Mucosa of gallbladder (tissue), 1 donor: Measurements from ENCODE around the gene PCMT1. TPM values are rescaled to one million over a fixed set of nuclear protein-coding genes. Genes with fewer than 3 reads are reported as not detected.
"Not testable (repeated sequence)": the region's sequence is repeated elsewhere in the genome, so short reads cannot be mapped to it uniquely, and the experiment has no call there.

ENCODE experiments used
- DNase-seq: peaks from one replicate; pipeline ENCODE4 v3.0.0-alpha.2; 2020; ENCODE audit warnings: low spot score
- total RNA-seq: library from RNA; stranded (reverse); gene quantifications from one replicate; pipeline ENCODE4 v1.2.1, GENCODE V29; 2021
- donor health status: DM: no; HTN: no; CAD: no.

Gene PCMT1
- total RNA-seq, 1 donor from 2014 or later, result 50.9 TPM

DNA sequence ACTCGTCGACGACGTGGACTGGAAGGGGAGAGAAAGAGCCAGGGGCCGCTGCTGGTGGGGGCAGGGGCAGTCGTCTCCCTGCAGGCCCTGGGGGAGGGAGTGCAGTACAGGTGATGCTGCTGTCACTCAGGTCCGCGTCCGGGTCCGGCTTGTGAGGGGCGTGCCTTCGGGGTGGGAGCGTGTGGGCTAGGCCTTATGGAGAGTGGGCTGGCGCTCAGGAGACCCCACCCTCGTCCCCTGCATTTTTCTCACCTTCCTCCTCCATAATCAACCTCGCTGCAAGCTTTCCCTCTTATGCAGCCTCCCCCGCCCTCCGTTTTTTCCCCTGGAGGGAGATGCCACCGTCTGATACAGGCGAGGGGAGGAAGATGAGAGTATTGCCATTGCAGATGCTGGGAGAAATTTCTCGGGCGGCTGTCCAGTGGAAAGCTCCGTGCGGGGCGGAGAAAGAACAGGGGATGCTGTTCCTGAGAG, 632 bp downstream of the PCMT1 start:
- peak; percentile 25 for DNase-seq

DNA sequence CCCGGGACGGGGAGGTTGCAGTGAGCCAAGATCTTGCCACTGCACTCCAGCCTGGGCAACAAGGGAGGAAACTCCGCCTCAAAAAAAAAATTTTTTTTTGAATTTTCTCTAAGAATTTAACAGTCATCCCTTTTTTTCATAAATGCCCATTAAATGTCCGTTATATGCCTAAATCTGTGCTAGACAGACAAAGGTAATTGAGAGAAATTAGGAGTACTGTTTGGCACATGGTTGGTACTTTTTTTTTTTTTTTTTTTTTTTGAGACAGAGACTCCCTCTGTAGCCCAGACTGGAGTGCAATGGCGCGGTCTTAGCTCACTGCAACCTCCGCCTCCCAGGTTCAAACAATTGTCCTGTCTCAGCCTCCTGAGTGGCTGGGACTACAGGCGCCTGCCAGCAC, 1.7 kb downstream of the PCMT1 start:
- no peak for DNase-seq

DNA sequence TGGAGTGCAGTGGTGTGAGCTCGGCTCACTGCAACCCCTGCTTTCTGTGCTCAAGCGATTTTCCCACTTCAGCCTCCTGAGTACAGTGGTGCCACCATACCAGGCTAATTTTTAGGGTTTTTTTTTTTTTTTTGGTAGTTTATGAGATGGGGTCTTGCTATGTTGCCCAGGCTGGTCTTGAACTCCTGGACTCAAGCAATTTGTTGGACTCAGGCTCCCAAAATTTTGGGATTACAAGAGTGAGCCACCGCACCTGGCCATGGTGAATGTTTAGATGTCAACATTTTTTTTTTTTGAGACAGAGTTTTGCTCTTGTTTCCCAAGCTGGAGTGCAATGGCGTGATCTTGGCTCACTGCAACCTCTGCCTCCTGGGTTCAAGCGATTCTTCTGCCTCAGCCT, 2.4 kb downstream of the PCMT1 start:
- not testable (repeated sequence) for DNase-seq

DNA sequence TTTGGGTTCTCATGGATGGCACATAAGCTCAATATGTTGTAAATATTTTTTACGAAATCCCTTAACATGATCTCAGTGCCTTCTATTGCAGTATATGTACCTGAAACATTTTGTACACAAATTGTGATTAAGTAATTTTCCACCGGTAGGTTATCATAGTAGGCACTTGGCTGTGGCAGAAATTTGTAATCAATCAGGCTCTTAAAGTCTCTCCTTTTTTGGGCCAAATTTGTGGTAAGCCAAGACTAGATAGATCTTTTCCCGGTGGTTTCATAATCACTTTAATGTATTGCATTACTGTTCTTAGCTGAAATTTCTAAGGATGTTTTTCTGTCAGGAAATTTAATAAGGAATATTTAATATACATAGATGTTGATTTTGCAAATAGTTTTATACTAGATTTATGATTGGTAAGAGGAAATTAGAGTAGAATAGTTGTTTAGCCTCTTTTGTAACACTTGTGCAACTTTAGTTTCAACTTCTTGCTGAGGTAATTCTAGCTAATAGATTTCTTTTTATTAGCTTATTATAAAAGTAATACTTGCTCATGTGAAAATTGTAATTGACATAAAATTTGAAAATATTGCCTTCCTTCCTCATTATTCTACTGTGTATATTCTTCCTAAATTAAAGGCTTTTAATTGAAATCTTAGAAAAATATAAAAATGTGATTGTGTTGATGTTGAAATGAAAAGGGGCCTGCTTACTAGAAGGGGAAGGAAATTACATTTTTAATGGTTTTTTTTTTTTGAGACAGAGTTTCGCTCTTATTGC, 3.2 kb downstream of the PCMT1 start:
- no peak for DNase-seq

DNA sequence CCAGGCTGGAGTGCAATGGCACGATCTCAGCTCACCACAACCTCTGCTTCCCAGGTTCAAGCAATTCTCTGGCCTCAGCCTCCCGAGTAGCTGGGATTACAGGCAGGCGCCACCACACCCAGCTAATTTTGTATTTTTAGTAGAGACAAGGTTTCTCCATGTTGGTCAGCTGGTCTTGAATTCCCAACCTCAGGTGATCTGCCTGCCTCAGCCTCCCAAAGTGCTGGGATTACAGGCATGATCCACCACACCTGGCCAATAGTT, 3.8 kb downstream of the PCMT1 start:
- DNase-seq, result not testable (repeated sequence)

DNA sequence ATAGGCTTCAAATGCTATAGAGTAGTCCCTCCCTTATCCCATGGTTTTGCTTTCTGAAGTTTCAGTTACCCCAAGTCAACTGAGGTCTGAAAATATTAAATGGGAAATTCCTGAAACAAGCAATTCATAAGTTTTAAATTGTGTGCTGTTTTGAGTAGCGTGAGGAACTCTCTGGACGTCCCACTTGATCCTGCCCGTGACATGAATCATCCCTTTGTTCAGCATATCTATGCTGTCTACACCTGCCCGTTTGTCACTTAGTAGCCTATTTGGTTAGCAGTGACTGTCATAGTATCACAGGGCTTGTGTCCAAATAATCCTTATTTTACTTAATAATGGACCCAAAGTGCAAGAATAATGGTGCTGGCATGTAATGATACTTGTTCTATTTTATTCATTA, 5.0 kb downstream of the PCMT1 start:
- no peak for DNase-seq

DNA sequence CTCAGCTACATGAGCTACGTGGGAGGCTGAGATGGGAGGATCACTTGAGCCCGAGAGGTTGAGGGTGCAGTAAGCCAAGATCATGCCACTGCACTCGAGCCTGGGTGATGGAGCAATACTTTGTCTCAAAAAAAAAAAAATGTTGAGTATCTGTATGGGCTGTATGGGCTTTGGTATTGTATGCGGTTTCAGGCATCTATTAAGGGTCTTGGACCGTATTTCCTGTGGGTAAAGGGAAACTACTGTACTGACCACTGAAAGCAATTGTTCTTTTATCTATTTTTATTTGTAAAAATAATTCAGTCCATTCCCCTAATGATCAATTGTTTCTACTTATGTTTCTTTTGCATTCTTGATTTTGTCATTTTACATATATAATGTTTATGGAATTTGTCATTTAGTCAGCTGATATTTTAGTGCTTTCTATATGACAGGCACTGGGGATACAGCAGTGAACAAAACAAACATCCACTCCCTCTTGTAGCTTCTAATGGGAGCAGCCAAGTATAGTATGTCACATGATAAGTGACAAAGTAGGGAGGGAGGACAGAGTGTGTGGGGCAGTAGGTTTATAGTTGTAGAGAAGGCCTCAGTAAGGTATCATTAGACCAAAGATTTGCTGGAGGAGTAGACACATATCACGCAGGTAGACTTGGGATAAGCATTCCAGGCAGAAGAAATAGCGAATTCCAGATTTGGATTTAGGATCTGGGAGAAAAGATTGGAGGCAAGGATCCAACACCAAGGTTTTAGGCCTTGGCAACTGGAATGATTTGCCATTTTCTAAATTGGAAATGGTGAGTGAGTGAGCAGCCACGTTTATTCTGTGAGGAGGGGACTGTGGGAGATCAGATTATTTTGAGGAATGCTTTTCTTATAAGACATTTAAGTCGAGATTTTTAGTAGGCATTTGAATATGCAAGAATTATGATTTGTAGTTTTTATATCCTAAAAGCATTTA, 6.0 kb downstream of the PCMT1 start:
- no peak for DNase-seq

DNA sequence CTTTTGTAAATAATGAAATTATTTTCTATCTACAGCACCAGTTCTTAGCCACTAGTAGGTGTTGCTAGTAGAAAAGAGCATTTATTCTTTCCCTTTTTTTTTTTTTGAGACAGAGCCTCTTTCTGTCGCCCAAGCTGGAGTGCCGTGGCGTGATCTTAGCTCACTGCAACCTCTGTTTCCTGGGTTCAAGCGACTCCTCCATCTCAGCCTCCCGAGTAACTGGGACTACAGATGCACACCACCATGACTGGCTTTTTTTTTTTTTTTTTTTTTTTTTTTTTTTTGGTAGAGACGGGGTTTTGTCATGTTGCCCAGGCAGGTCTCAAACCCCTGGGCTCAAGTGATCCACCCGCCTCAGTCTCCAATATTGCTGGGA, 6.7 kb downstream of the PCMT1 start:
- DNase-seq, result no peak

DNA sequence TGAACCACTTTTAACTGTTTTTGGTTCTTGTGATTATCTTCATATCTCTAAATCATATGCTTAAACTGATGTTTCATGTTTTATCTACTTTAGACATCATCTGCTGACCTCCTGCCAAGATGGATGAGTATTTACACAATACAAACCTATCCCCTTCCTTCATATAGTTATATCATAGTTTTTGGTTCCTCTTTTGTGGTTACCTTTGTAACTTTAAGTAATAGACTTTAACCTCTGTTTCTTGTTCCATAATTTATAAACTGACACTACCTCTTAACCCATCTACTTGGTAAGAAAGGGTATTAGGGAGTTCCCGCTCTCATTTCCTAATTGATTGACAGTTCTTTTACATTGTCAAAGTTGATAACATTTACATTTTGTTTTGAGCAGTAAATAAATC, 11.9 kb downstream of the PCMT1 start:
- no peak for DNase-seq

DNA sequence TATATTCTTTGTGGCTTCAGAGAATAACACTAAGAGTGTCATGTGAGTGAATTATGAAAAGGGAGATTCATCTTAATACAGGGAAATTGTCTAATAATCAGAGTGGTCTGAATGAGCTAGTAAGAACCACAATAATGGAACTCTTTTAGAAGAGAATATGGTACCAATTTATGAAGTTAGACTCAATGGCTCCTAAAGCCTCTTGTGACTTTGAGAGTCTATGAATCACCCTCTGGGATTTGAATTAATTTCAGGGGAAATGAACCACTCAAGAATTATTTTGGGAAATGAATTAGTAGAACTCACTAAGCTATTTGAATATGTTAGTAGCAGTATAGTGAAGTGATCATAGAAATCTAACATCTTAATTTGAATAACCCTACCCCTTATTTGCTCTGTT, 14.3 kb downstream of the PCMT1 start:
- DNase-seq, result no peak

DNA sequence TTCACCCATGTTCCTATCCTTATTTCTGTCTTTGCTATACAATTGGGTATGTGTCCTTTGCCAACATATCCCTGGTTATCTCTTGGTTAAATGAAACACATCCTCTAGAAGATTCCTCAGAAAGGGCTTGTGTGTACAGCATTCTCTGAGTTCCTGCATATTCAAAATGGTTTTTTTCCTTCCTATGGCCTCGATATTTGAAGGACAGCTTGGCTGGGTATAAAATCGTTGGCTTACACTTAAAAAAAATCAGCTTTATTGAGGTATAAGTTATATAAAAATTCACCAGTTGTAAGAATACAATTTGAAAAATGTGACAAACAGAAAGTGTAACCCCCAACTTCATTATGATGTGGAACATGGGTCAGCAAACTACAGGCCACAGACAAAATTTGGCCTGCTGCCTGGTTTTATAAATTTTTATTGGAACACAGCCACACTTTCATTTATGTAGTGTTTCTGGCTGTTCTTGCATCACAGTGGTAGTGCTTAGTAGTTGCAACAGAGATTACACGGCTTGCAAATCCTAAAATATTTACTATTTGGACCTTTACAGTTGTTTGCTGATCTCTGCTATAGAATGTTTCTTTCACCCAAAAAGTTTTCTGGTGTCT, 16.7 kb downstream of the PCMT1 start:
- no peak for DNase-seq

DNA sequence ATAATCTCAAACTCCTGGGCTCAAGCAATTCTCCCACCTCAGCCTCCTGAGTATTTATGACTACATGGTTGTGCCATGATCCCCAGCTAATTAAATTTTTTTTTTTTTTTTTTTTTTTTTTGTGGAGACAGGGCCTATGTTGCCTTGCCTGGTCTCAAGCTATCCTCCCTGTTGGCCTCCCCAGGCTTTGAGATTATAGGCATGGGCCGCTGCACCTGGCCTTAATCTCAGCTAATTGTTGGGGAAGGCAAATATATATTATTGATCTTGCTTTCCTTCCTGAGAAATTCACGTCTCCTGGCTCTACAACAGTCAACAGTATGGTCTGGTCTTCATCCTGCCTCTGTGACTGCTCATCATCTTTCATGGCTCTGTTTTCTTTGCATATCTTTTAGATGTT, 20.1 kb downstream of the PCMT1 start:
- no peak for DNase-seq

DNA sequence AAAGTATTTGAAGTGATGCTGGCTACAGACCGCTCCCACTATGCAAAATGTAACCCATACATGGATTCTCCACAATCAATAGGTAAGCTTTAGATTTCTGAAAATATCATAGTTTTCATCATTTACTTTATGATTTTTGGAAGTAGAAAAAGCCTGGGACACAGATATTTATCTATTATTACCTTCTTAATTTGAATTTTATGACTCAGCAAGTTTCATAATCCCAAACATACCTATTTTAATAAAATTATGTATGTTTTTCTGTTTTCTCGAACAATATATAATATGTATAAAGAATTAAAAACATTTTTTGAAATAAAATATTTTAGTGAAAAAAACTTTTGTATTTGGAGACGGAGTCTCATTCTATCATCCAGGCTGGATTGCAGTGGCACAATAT, 21.6 kb downstream of the PCMT1 start:
- no peak for DNase-seq

DNA sequence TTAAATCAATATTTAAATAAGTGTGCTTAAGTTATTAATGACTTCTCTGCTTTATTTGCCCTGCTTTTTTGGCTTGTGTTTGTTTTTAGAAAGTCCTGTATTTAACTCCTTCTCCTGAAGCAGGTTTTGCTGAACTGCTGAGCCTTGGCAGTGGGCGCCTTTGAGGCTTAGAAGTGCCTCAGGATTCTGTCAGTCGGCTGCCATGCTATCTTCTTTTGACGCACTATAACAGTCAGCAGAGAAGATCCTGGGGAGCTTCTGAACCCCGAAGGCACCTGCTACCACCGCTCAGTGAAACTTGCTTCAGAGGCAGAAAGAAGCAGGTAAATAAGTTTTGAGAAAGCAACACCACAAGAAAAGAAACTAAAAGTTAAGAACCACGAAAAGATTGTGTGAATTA, 22.4 kb downstream of the PCMT1 start:
- no peak for DNase-seq

DNA sequence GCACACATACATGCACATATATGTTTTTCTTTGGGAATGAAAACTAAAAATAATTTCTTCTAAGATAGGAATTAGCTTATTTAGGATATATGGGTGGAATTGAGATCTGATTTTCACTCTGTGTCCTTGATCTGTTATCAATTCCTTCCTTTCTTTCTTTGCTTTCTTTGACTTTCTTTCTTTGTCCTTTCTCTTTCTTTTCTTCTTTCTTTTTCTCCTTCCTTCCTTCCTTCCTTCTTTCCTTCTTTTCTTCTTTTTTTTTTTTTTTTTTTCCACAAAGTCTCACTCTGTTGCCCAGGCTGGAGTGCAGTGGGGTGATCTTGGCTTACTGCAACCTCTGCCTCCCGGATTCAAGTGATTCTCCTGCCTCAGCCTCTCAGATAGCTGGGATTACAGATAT, 28.1 kb downstream of the PCMT1 start:
- no peak for DNase-seq

DNA sequence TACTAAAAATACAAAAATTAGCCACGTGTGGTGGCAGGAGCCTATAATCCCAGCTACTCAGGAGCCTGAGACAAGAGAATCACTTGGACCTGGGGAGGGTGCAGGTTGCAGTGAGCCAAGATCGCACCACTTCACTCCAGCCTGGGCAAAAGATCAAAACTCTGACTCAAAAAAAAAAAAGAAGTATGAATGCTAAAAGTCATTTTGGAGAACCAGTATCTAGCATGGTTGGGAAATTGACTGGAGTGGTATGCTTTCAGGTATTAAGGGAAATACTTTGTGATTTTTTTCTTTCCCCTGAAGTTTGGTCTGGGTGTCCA, 30.1 kb downstream of the PCMT1 start:
- no peak for DNase-seq

DNA sequence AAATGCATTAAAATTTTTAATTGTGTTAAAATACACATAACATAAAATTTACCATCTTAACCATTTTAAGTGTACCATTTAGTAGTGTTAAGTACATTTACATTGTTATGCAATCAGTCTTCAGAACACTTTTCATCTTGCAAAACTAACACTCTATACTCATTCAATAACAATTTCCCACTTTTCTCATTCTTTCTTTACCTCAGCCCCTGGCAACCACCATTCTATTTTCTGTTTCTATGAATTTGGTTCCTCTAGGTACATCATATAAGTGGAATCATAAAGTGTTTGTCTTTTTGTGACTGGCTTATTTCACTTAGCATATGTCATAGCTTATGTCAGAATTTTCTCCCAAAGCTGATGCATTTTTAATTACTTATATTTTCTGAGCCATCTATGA, 32.2 kb downstream of the PCMT1 start:
- no peak for DNase-seq

DNA sequence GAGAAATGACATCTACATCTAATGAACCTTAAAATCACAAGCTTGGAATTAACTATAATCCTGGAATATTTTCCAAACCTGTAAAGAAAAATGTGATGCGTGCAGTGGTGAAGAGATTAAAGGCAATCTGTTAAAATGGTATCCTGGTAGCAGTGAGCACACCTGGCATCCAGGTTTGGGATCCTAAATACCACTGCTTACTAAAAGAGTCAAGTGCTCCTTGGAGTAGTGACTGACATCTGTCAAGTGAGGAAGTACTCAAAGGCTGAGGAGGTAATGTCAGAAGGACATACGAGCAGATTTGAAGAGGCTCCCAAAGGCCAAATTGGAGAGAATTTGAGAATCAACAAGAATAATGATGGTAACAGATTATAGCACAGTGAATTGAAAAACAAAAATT, 32.8 kb downstream of the PCMT1 start:
- no peak for DNase-seq

DNA sequence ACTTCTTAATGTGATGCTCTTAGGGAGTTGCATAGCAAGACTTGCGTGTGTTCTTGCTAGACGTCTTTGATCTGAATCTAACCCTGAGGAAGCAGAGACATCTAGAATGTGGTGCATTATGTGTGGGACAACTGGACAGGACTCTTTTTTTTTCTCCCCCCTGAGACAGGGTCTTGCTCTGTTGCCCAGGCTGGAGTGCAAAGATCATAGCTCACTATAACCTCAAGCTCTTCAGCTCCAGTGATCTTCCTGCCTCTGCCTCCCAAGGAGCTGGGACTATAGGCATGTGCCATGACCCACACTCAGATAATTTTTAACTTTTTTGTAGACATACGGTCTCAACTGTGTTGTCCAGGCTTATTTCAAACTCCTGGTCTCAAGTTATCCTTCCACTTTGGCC, 34.0 kb downstream of the PCMT1 start:
- no peak for DNase-seq

DNA sequence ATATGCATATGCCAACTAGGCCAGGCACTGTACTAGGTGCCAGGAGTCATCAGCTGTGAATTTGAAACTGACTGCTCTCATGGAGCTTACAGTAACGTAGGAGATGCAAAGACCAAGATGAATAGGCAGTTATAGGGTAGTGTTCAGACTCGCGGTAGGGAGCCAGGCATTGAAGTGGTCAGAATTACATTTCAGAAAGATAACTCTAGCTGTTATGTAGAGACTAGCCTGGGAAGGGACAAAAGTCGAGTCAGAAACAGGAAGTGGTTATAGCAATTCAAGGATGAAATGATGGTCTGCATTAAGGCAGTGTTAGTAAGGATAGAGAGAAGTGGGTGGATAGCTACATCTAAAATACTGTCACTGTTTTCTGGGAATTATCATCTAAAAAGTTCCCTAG, 56.6 kb downstream of the PCMT1 start:
- no peak for DNase-seq

DNA sequence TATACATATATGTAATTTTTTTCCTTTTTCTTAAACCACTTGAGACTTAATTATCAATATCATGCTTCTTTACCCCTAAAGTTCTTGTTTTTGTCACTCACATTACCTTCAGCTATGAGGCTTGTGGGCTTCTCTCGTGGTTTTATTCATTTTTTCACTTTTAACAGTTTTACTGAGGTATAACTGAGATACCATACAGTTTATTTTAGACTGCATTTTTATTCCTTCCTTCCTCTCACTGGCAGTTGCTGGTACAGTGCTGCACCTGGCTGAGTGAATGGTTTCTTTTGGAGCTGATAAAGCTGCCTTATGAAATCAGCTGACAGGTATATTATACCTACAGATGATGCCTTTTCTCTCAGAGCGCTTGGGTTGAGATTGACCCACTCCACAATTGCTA, 60.3 kb downstream of the PCMT1 start:
- no peak for DNase-seq

DNA sequence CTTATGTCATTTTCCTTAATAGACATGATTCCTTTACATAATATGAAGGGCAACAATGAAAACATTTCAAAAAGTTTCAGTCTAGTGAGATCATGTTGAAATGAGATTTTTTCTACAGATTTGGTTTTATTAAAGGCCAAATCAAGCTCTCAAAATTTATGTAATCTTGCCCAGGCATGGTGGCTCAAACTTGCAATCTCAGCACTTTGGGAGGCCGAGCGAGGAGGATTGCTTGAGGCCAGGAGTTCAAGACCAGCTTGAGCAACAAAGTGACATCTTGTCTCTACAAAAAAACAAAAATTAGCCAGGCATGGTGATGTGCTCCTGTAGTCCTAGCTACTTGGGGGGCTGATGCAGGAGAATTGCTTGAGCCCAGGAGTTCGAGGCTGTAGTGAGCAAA, 63.8 kb downstream of the PCMT1 start:
- DNase-seq, result no peak

DNA sequence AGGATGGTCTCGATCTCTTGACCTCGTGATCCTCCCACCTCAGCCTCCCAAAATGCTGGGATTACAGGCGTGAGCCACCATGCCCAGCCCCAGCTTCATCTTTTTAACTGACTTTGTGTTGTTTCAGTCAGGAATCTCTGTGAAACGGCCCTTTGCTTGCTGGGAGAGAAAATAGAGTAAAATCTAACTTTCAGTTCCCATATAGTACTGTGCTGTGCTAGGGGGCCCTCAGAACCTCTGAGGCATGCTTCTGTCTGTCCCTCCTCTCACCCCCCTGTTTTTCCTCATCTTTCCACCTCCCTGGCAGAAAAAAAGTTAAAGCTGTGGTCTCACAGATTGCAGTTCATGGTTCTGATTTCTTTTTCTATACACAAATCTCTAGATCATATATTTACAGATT, 66.2 kb downstream of the PCMT1 start:
- DNase-seq, result no peak
